Activated naive CD8-positive, alpha-beta T cell treated with anti-CD3 and anti-CD28 coated beads, Interleukin-2, amount 10 ng/mL, durations not matched to agents 7 days and 5 days (primary cell): ENCODE measurements around the gene PAK3. TPM values are rescaled to one million over a fixed set of nuclear protein-coding genes. Genes with fewer than 3 reads are reported as not detected.

ENCODE experiments used
- ATAC-seq: fragments of 150-1000 bp; cut with Tn5 transposase; one replicate; pipeline ENCODE4 v1.10.0; 2021; ENCODE audit warnings: low read depth, moderate library complexity
- POLR2A ChIA-PET: fragments of 350-600 bp; sonication (Branson Sonifier 250); formaldehyde crosslinking; loops from one replicate; lab custom pipeline; 2021; ENCODE audit warnings: antibody characterized with exemption; lab: Charles Lee
- DNase-seq: peaks from one replicate; pipeline ENCODE4 v3.0.0; 2021
- H3K27ac Mint-ChIP-seq: one replicate; pipeline ENCODE4 v1.8.0; 2022; ENCODE audit warnings: mild to moderate bottlenecking, mixed read lengths
- H3K27me3 Mint-ChIP-seq: one replicate; pipeline ENCODE4 v1.8.0; 2022; ENCODE audit warnings: mild to moderate bottlenecking, moderate library complexity, mixed read lengths
- H3K36me3 Mint-ChIP-seq: one replicate; pipeline ENCODE4 v1.8.0; 2021; ENCODE audit warnings: mild to moderate bottlenecking, mixed read lengths
- H3K4me1 Mint-ChIP-seq: one replicate; pipeline ENCODE4 v1.8.0; 2021; ENCODE audit warnings: mixed read lengths
- H3K4me3 Mint-ChIP-seq: one replicate; pipeline ENCODE4 v1.8.0; 2022; ENCODE audit warnings: mild to moderate bottlenecking, moderate library complexity, mixed read lengths
- H3K9me3 Mint-ChIP-seq: one replicate; pipeline ENCODE4 v1.8.0; 2021; ENCODE audit warnings: mixed read lengths
- total RNA-seq, 2 experiments: library from RNA; stranded (reverse); gene quantifications; one replicate each; pipeline ENCODE4 v1.2.3, GENCODE V29; 2021

Gene PAK3
- total RNA-seq, 2 experiments from 2014 or later = 0.44 TPM; not detected in 1

DNA sequence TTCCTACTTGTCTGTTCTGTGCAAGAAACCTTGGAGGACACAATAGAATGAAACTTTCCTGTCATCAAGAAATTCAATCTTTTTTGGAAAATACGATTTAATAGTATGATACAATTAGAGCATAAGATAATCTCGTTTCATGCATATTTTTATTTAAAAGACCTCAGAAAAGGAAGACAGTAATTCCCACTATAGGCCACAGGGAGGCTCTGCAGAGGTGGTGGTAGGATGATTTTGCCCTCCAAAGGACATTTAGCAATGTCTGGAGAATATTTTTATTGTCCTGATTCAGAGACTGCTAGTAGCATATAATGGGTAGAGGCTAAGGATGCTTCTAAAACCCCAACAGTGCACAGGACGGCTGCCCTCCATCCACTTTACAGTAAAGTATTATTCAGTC, 68.7 kb downstream of the PAK3 start:
- H3K4me3 Mint-ChIP-seq = no peak overlapping the region
- no peak for DNase-seq
- POLR2A ChIA-PET = no interaction called here
- H3K27me3 Mint-ChIP-seq = peaks cover 2% of the 10 kb centered on the region
- no peak for ATAC-seq
- no peaks in the 10 kb centered on the region for H3K4me1 Mint-ChIP-seq
- H3K27ac Mint-ChIP-seq = no peak overlapping the region
- H3K9me3 Mint-ChIP-seq = no peaks in the 10 kb centered on the region
- no peaks in the 10 kb centered on the region for H3K36me3 Mint-ChIP-seq

- DNase-seq = no peak
- Mint-ChIP-seq H3K4me1 (no peaks in the 10 kb centered on the region), H3K27ac (no peak overlapping the region), H3K9me3 (no peaks in the 10 kb centered on the region), H3K4me3 (no peak overlapping the region), H3K27me3 (peaks cover 2% of the 10 kb centered on the region), H3K36me3 (no peaks in the 10 kb centered on the region)
- no peak for ATAC-seq
- POLR2A ChIA-PET = interaction anchor here (0.7 kb wide), 1 partner anchor 91 kb away, joined by 3 read pairs; no protein-coding TSS in a partner anchor
These were observed 69.9 kb downstream of the PAK3 start for GRCh38 chrX:111165902-111166301.

- ATAC-seq = no peak
- H3K9me3 Mint-ChIP-seq = no peaks in the 10 kb centered on the region
- H3K27me3 Mint-ChIP-seq = peaks cover 2% of the 10 kb centered on the region
- H3K36me3 Mint-ChIP-seq = no peaks in the 10 kb centered on the region
- no peak for DNase-seq
- H3K4me1 Mint-ChIP-seq = no peaks in the 10 kb centered on the region
- H3K27ac Mint-ChIP-seq = no peak overlapping the region
- no peak overlapping the region for H3K4me3 Mint-ChIP-seq
- POLR2A ChIA-PET = no interaction called here
These were observed 71.3 kb downstream of the PAK3 start for GRCh38 chrX:111167334-111167733.

DNA sequence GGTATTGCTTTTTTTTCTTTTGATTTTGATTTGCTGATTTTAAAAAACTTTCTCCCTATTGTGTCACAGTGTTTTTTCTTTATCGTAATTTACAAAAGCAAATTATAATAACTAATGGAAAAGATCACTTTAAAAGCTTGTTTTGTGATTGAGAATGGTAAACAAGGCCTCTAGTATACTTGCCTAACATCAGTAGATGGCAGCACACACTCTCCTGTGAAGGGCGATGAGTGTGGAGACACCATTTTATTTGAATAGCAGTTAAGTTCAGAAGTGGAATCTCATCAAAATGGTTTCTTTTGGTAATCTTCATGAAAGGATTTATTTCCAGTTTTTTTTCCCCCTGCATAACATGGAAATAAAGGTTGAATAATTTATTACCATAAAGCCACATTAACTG, 72.3 kb downstream of the PAK3 start:
- POLR2A ChIA-PET = no interaction called here
- no peaks in the 10 kb centered on the region for H3K4me1 Mint-ChIP-seq
- H3K36me3 Mint-ChIP-seq = no peaks in the 10 kb centered on the region
- H3K4me3 Mint-ChIP-seq = no peak overlapping the region
- H3K27ac Mint-ChIP-seq = no peak overlapping the region
- DNase-seq (no peak), ATAC-seq (no peak)
- H3K9me3 Mint-ChIP-seq = no peaks in the 10 kb centered on the region
- no peaks in the 10 kb centered on the region for H3K27me3 Mint-ChIP-seq

GRCh38 chrX:111169141-111169540, 73.2 kb downstream of the PAK3 start:
- Mint-ChIP-seq H3K27ac (no peak overlapping the region), H3K36me3 (no peaks in the 10 kb centered on the region), H3K4me3 (no peak overlapping the region), H3K4me1 (no peaks in the 10 kb centered on the region), H3K9me3 (no peaks in the 10 kb centered on the region), H3K27me3 (no peaks in the 10 kb centered on the region)
- DNase-seq (no peak), ATAC-seq (no peak)
- POLR2A ChIA-PET = no interaction called here

- DNase-seq (no peak), ATAC-seq (no peak)
- H3K27me3 Mint-ChIP-seq = no peaks in the 10 kb centered on the region
- POLR2A ChIA-PET = no interaction called here
- no peaks in the 10 kb centered on the region for H3K9me3 Mint-ChIP-seq
- H3K36me3 Mint-ChIP-seq = no peaks in the 10 kb centered on the region
- H3K27ac Mint-ChIP-seq = no peak overlapping the region
- H3K4me3 Mint-ChIP-seq = no peak overlapping the region
- no peaks in the 10 kb centered on the region for H3K4me1 Mint-ChIP-seq
These were observed 74.0 kb downstream of the PAK3 start for GRCh38 chrX:111170017-111170416.

- Mint-ChIP-seq H3K9me3 (no peaks in the 10 kb centered on the region), H3K4me3 (no peak overlapping the region), H3K4me1 (no peaks in the 10 kb centered on the region), H3K27ac (no peak overlapping the region), H3K27me3 (no peaks in the 10 kb centered on the region), H3K36me3 (no peaks in the 10 kb centered on the region)
- DNase-seq (no peak), ATAC-seq (no peak)
- POLR2A ChIA-PET = no interaction called here
These were observed 84.8 kb downstream of the PAK3 start for GRCh38 chrX:111180750-111181240.

DNA sequence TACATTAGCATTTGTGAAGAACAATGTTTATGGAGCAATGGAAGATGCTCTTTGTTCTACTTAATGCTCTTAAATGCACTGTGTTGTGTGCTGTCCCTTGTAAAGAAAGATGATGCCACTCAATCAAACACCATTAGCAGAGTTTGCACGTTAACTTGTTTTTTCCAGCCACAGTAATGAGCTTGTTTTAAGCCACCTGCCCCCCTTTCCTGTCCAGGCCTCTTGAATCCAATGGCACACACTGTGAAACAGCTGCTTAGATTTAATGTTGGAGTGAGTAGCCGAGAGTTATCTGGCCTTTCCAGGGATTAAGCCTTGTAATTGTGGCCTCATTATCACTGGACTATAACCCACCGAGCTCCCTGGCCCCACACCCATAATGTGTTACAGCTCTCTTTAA, 86.0 kb downstream of the PAK3 start:
- H3K4me1 Mint-ChIP-seq = no peaks in the 10 kb centered on the region
- H3K27ac Mint-ChIP-seq = no peak overlapping the region
- H3K27me3 Mint-ChIP-seq = no peaks in the 10 kb centered on the region
- no peaks in the 10 kb centered on the region for H3K9me3 Mint-ChIP-seq
- no peak for ATAC-seq
- no peak overlapping the region for H3K4me3 Mint-ChIP-seq
- DNase-seq = no peak
- H3K36me3 Mint-ChIP-seq = no peaks in the 10 kb centered on the region
- POLR2A ChIA-PET = no interaction called here

- POLR2A ChIA-PET = no interaction called here
- no peaks in the 10 kb centered on the region for H3K36me3 Mint-ChIP-seq
- no peaks in the 10 kb centered on the region for H3K9me3 Mint-ChIP-seq
- H3K27ac Mint-ChIP-seq = no peak overlapping the region
- H3K4me1 Mint-ChIP-seq = no peaks in the 10 kb centered on the region
- DNase-seq (no peak), ATAC-seq (no peak)
- no peak overlapping the region for H3K4me3 Mint-ChIP-seq
- no peaks in the 10 kb centered on the region for H3K27me3 Mint-ChIP-seq
These were observed 87.0 kb downstream of the PAK3 start for GRCh38 chrX:111182997-111183396.

- H3K36me3 Mint-ChIP-seq = no peaks in the 10 kb centered on the region
- H3K4me1 Mint-ChIP-seq = no peaks in the 10 kb centered on the region
- no peaks in the 10 kb centered on the region for H3K9me3 Mint-ChIP-seq
- DNase-seq = no peak
- ATAC-seq = no peak
- H3K4me3 Mint-ChIP-seq = no peak overlapping the region
- no peak overlapping the region for H3K27ac Mint-ChIP-seq
- POLR2A ChIA-PET = no interaction called here
- no peaks in the 10 kb centered on the region for H3K27me3 Mint-ChIP-seq
These were observed 95.6 kb downstream of the PAK3 start for GRCh38 chrX:111191598-111191997.

DNA sequence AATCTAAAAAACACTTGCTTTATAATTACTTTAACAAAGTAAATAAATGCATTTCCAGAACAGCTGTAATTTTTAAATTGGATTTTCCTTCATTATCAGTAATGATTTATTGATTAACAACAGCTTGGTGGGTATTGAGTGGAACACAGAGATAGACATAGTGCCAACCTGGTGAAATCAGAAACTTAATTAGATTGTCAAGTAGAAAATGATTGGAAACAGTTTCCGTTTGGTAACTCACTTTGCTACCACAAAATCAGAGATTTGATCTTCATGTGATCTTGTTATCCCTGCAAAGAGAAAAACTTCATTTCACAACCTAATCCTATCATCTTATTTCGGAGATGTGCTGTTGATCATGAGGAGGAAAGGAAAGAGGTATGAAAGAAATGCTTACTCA, 103.5 kb downstream of the PAK3 start:
- Mint-ChIP-seq H3K27me3 (no peaks in the 10 kb centered on the region), H3K27ac (no peak overlapping the region), H3K4me1 (no peaks in the 10 kb centered on the region), H3K9me3 (no peaks in the 10 kb centered on the region), H3K4me3 (no peak overlapping the region), H3K36me3 (no peaks in the 10 kb centered on the region)
- POLR2A ChIA-PET = no interaction called here
- ATAC-seq (no peak), DNase-seq (no peak)

GRCh38 chrX:111200327-111200726, 104.3 kb downstream of the PAK3 start:
- POLR2A ChIA-PET = no interaction called here
- no peak overlapping the region for H3K4me3 Mint-ChIP-seq
- no peak for ATAC-seq
- DNase-seq = no peak
- no peak overlapping the region for H3K27ac Mint-ChIP-seq
- H3K27me3 Mint-ChIP-seq = no peaks in the 10 kb centered on the region
- H3K36me3 Mint-ChIP-seq = no peaks in the 10 kb centered on the region
- H3K9me3 Mint-ChIP-seq = no peaks in the 10 kb centered on the region
- H3K4me1 Mint-ChIP-seq = no peaks in the 10 kb centered on the region

GRCh38 chrX:111207851-111208250, 111.9 kb downstream of the PAK3 start:
- Mint-ChIP-seq H3K4me3 (no peak overlapping the region), H3K9me3 (no peaks in the 10 kb centered on the region), H3K27ac (no peak overlapping the region), H3K27me3 (no peaks in the 10 kb centered on the region), H3K4me1 (no peaks in the 10 kb centered on the region), H3K36me3 (no peaks in the 10 kb centered on the region)
- no peak for DNase-seq
- POLR2A ChIA-PET = no interaction called here
- ATAC-seq = no peak

- no peak for ATAC-seq
- Mint-ChIP-seq H3K36me3 (no peaks in the 10 kb centered on the region), H3K4me1 (no peaks in the 10 kb centered on the region), H3K27ac (no peak overlapping the region), H3K4me3 (no peak overlapping the region), H3K27me3 (no peaks in the 10 kb centered on the region), H3K9me3 (no peaks in the 10 kb centered on the region)
- DNase-seq = no peak
- POLR2A ChIA-PET = no interaction called here
These were observed 120.4 kb downstream of the PAK3 start for GRCh38 chrX:111216293-111216801.
